Trophoblast cell (in vitro differentiated cells and primary cell): ENCODE results near the gene CNRIP1.
A peak's percentile ranks its signal among the peaks of the same experiment; 100 is the strongest.

Source experiments
- DNase-seq, 2 donors: peaks; one replicate each; pipeline ENCODE4 v3.0.0-alpha.2; 2016
- H2AFZ ChIP-seq: 2 replicates; pipeline ENCODE4 v1.6.1; 2013; ENCODE audit warnings: low read length, moderate library complexity, mild to moderate bottlenecking; ENCODE audit not compliant: insufficient read depth, poor library complexity
- H2AK5ac ChIP-seq: 2 replicates; pipeline ENCODE4 v1.6.1; 2013; ENCODE audit warnings: mild to moderate bottlenecking, low read length
- H2BK120ac ChIP-seq: 2 replicates; pipeline ENCODE4 v1.6.1; 2013; ENCODE audit warnings: low read length, mild to moderate bottlenecking, moderate library complexity; ENCODE audit not compliant: insufficient read depth, poor library complexity
- H2BK12ac ChIP-seq: 2 replicates; pipeline ENCODE4 v1.6.1; 2013; ENCODE audit warnings: mild to moderate bottlenecking, low read length, moderate library complexity
- H2BK5ac ChIP-seq: 2 replicates; pipeline ENCODE4 v1.6.1; 2013; ENCODE audit warnings: low read length, low read depth, moderate library complexity, mild to moderate bottlenecking; ENCODE audit not compliant: poor library complexity
- H3K14ac ChIP-seq: 2 replicates; pipeline ENCODE4 v1.6.1; 2013; ENCODE audit warnings: mild to moderate bottlenecking, low read length
- H3K18ac ChIP-seq: 2 replicates; pipeline ENCODE4 v1.6.1; 2013; ENCODE audit warnings: mild to moderate bottlenecking, low read length
- H3K23ac ChIP-seq: 2 replicates; pipeline ENCODE4 v1.6.1; 2013; ENCODE audit warnings: low read length
- H3K27ac ChIP-seq: 2 replicates; pipeline ENCODE4 v1.5.1; 2013; ENCODE audit warnings: low read depth, mild to moderate bottlenecking, inconsistent platforms, low read length, moderate library complexity
- H3K27me3 ChIP-seq: 2 replicates; pipeline ENCODE4 v1.6.1; 2013; ENCODE audit warnings: inconsistent platforms, mild to moderate bottlenecking, low read length, moderate library complexity; ENCODE audit not compliant: insufficient read depth
- H3K36me3 ChIP-seq, 2 experiments: 1 replicate in 1 of 2; 2 replicates in 1 of 2; pipeline ENCODE4 v1.6.1; 2013; ENCODE audit warnings: low read length in 2 of 2, mild to moderate bottlenecking in 2 of 2, moderate library complexity in 1 of 2; ENCODE audit not compliant: insufficient read depth in 2 of 2, control insufficient read depth in 1 of 2
- H3K4ac ChIP-seq: 2 replicates; pipeline ENCODE4 v1.6.1; 2013; ENCODE audit warnings: low read depth, mild to moderate bottlenecking, low read length, moderate library complexity
- H3K4me1 ChIP-seq, 2 experiments: 1 replicate in 1 of 2; 2 replicates in 1 of 2; pipeline ENCODE4 v1.6.1; 2013; ENCODE audit warnings: low read length in 2 of 2, mild to moderate bottlenecking in 2 of 2, moderate library complexity in 1 of 2; ENCODE audit not compliant: insufficient read depth in 2 of 2, control insufficient read depth in 1 of 2
- H3K4me2 ChIP-seq: 2 replicates; pipeline ENCODE4 v1.6.1; 2013; ENCODE audit warnings: inconsistent platforms, mild to moderate bottlenecking, low read length, moderate library complexity
- H3K4me3 ChIP-seq: 2 replicates; pipeline ENCODE4 v1.5.1; 2013; ENCODE audit warnings: mild to moderate bottlenecking, low read depth, low read length, inconsistent platforms
- H3K79me1 ChIP-seq: one replicate; pipeline ENCODE4 v1.6.1; 2013; ENCODE audit warnings: low read length
- H3K79me2 ChIP-seq: 2 replicates; pipeline ENCODE4 v1.6.1; 2013; ENCODE audit warnings: low read length, mild to moderate bottlenecking; ENCODE audit not compliant: control insufficient read depth, insufficient read depth, poor library complexity
- H3K9ac ChIP-seq: 2 replicates; pipeline ENCODE4 v1.6.1; 2013; ENCODE audit warnings: mild to moderate bottlenecking, low read length
- H3K9me3 ChIP-seq: 2 replicates; pipeline ENCODE4 v1.6.1; 2013; ENCODE audit warnings: low read depth, mild to moderate bottlenecking, control low read depth, inconsistent platforms, low read length; ENCODE audit not compliant: insufficient read depth
- H4K12ac ChIP-seq: 2 replicates; pipeline ENCODE4 v1.6.1; 2013; ENCODE audit warnings: low read depth, mild to moderate bottlenecking, low read length, moderate library complexity
- H4K8ac ChIP-seq: 2 replicates; pipeline ENCODE4 v1.6.1; 2013; ENCODE audit warnings: low read depth, mild to moderate bottlenecking, low read length, moderate library complexity
- H4K91ac ChIP-seq: one replicate; pipeline ENCODE4 v1.6.1; 2013; ENCODE audit warnings: low read depth, mild to moderate bottlenecking, low read length, moderate library complexity
- WGBS: extraction: QIAGEN DNeasy Blood & Tissue Kit; methylation state at CpG from one replicate; pipeline ENCODE4 v1.1.7; 2013; ENCODE audit warnings: missing lambda C conversion rate; ENCODE audit not compliant: insufficient read length, insufficient coverage; ENCODE audit errors: extremely low coverage; 5-methylcytosine and 5-hydroxymethylcytosine counted together

CNRIP1 gene

DNA sequence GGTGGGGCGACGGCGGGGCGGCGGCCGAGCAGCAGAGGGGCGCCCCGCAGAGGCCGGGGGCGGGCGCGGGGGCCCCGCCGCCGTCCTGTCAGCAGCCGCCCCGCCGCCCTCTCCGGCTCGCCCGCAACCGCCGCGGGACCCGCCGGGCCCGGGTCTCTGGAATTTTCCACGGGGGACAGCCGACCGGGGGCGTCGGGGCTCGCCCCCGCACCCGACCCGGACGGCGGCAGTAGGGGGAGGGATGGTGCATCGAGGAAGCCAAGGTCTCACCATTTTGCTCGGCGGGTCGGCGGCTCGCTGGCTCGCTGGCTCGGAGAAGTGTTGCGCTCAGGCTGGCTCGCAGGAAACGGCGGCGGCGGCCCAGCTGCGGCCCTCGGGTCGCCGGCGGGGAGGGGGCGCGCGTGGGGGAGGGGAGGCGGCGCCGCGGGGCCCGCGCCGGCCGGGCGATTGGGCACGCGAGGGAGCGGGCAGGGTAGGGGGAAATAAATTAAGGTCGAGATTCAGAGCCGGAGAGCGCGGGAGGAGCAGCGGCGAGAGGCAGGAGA lies 67.8 kb downstream of the CNRIP1 start:
- peak overlapping the region; percentile 87 for H2AK5ac ChIP-seq
- no CpG with 5 or more reads among the region's 78 CpGs for WGBS
- peak overlapping the region; percentile 97 for H3K18ac ChIP-seq
- no peaks in the 10 kb centered on the region for H3K36me3 ChIP-seq
- H3K79me1 ChIP-seq = peaks cover 15% of the 10 kb centered on the region
- peak in 1 of 2 donors; percentile 42 for DNase-seq
- H3K27me3 ChIP-seq = no peaks in the 10 kb centered on the region
- no peak overlapping the region for H3K23ac ChIP-seq
- peak overlapping the region; percentile 92 for H4K8ac ChIP-seq
- peak overlapping the region; percentile 98 for H2BK5ac ChIP-seq
- peaks cover 1 to 5% of the 10 kb centered on the region in 2 experiments for H3K4me1 ChIP-seq
- H3K4me3 ChIP-seq = peak overlapping the region; percentile 93
- H3K27ac ChIP-seq = peak overlapping the region; percentile 90
- H3K14ac ChIP-seq = peak overlapping the region; percentile 91
- peaks cover 19% of the 10 kb centered on the region for H3K79me2 ChIP-seq
- H2BK12ac ChIP-seq = no peak overlapping the region
- peak overlapping the region; percentile 92 for H2BK120ac ChIP-seq
- H3K9me3 ChIP-seq = peaks cover 2% of the 10 kb centered on the region
- H3K4me2 ChIP-seq = peak overlapping the region; percentile 75
- peak overlapping the region; percentile 77 for H4K12ac ChIP-seq
- H3K9ac ChIP-seq = peak overlapping the region; percentile 88
- H4K91ac ChIP-seq = peak overlapping the region; percentile 97
- H2AFZ ChIP-seq = peak overlapping the region; percentile 91
- peak overlapping the region; percentile 89 for H3K4ac ChIP-seq

DNA sequence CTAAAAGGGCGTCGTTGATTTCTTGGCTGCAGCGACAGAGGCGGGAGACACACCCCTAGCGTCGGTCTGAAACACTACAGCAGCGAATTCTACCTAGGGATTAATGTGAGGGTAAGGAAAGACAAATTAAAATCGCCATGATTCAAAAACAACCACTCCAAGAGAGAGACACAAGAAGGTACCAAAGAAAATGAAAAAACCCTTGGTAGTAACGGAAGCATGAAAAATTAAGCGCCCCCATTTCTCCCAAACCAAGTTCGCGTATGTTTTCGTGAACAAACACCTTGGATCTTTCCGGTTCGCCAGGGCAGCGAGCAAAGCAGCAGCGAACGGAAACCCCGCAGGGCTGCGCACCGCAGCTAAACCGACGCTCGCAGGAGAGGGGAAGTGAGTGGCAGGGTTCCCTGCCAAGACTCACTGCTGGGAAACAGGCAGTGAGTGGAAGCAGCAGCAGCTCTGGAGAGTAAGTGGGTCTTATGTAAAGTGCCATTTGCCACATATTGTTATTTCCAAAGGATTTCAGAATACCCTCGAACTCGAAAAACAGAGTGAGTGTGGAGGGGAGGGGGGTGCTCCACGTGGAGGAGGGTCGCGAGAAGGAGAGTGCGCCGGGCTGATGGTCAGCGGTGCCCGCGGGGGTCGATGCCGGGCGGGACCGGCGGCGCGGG lies 68.4 kb downstream of the CNRIP1 start:
- Histone ChIP-seq H3K27ac (peak overlapping the region; percentile 90), H2BK5ac (peak overlapping the region; percentile 67), H3K9ac (peak overlapping the region; percentile 77), H3K4me2 (peak overlapping the region; percentile 75), H3K14ac (peak overlapping the region; percentile 77), H3K36me3 (no peaks in the 10 kb centered on the region), H2AFZ (no peak overlapping the region), H3K79me1 (peaks cover 15% of the 10 kb centered on the region), H3K4me1 (peaks cover 3 to 5% of the 10 kb centered on the region in 2 experiments), H2BK120ac (peak overlapping the region; percentile 26), H4K8ac (peak overlapping the region; percentile 79), H2AK5ac (peak overlapping the region; percentile 13), H4K12ac (no peak overlapping the region), H3K18ac (peak overlapping the region; percentile 80), H3K9me3 (peaks cover 2% of the 10 kb centered on the region), H3K79me2 (peaks cover 22% of the 10 kb centered on the region), H3K4me3 (peak overlapping the region; percentile 93), H3K23ac (no peak overlapping the region), H3K4ac (peak overlapping the region; percentile 68), H3K27me3 (no peaks in the 10 kb centered on the region), H2BK12ac (no peak overlapping the region), H4K91ac (peak overlapping the region; percentile 72)
- no CpG with 5 or more reads among the region's 41 CpGs for WGBS
- DNase-seq = peak; percentile 71 to 90

GRCh38 chr2:68250652-68251186 lies 69.0 kb downstream of the CNRIP1 start:
- H2BK120ac ChIP-seq = no peak overlapping the region
- H4K91ac ChIP-seq = no peak overlapping the region
- no CpG with 5 or more reads among the region's 15 CpGs for WGBS
- peak overlapping the region; percentile 44 for H3K9ac ChIP-seq
- no peak overlapping the region for H2AK5ac ChIP-seq
- H3K23ac ChIP-seq = no peak overlapping the region
- H3K4me3 ChIP-seq = no peak overlapping the region
- no peaks in the 10 kb centered on the region for H3K27me3 ChIP-seq
- H2AFZ ChIP-seq = no peak overlapping the region
- H3K4ac ChIP-seq = peak overlapping the region; percentile 80
- peaks cover 24% of the 10 kb centered on the region for H3K79me2 ChIP-seq
- no peaks in the 10 kb centered on the region for H3K36me3 ChIP-seq
- peak overlapping the region; percentile 12 for H3K27ac ChIP-seq
- peak overlapping the region; percentile 75 for H3K4me2 ChIP-seq
- no peak overlapping the region for H2BK5ac ChIP-seq
- H3K18ac ChIP-seq = no peak overlapping the region
- H2BK12ac ChIP-seq = no peak overlapping the region
- H3K9me3 ChIP-seq = peaks cover 2% of the 10 kb centered on the region
- H3K14ac ChIP-seq = no peak overlapping the region
- peaks cover 15% of the 10 kb centered on the region for H3K79me1 ChIP-seq
- H4K12ac ChIP-seq = no peak overlapping the region
- DNase-seq = no peak
- H4K8ac ChIP-seq = no peak overlapping the region
- H3K4me1 ChIP-seq = peaks cover 3 to 5% of the 10 kb centered on the region in 2 experiments

GRCh38 chr2:68250196-68250595 lies 69.6 kb downstream of the CNRIP1 start:
- Histone ChIP-seq H4K12ac (no peak overlapping the region), H4K8ac (no peak overlapping the region), H3K23ac (no peak overlapping the region), H3K27me3 (no peaks in the 10 kb centered on the region), H3K36me3 (no peaks in the 10 kb centered on the region), H4K91ac (no peak overlapping the region), H3K14ac (no peak overlapping the region), H2BK5ac (no peak overlapping the region), H3K4me1 (peaks cover 3 to 5% of the 10 kb centered on the region in 2 experiments), H3K27ac (no peak overlapping the region), H3K9ac (no peak overlapping the region), H3K4ac (peak overlapping the region; percentile 80), H3K79me1 (peaks cover 15% of the 10 kb centered on the region), H2BK12ac (no peak overlapping the region), H3K4me2 (peak overlapping the region; percentile 75), H3K9me3 (peaks cover 2% of the 10 kb centered on the region), H3K79me2 (peaks cover 24% of the 10 kb centered on the region), H2BK120ac (no peak overlapping the region), H2AFZ (no peak overlapping the region), H3K18ac (no peak overlapping the region), H2AK5ac (no peak overlapping the region), H3K4me3 (no peak overlapping the region)
- DNase-seq = no peak
- WGBS = no CpG with 5 or more reads among the region's 5 CpGs
